ENCODE measurements around the gene CPED1.

The CPED1 gene

DNA sequence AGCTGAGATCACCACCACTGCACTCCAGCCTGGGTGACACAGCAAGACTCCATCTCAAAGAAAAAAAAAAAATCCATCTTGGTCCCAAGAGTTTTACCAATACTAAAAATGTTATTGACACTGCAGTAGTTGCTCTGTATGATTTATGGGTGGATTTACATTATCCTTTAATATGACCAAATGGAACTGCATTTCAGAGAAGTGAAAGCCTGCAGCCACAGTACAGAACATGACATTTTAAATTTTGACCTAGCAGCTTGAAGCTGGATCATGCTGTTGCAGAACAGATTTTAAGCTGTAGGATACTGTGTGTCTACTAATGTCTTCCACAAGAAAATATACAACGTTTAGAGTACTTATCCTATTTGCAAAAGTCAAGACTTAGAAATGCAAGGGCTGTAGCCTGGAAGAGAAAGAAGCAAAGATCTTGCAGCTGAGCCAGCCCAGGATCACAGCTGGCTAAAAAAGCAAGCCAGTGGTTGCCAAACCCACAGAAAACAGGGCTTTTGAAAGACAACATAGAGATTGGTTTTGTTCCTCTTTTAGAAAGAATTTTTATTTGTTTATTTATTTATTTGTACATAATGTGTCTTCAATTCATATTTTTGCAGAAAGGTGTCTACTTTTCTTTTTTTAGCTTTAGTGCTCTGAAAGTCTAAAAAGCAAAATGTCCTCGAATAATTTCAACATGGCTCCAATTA lies 285.1 kb downstream of the CPED1 start:
- TF ChIP-seq CTCF (IDR thresholded peaks at IDR 0.05; ENCODE audit: low read depth, low read length): no peak
- in situ Hi-C loops (cut with HindIII; ENCODE audit: low sequenced_read_pairs): no loop called here
- no peak overlapping the region for H3K4me3 ChIP-seq (ENCODE audit: low read depth, low read length)
- DNase-seq (ENCODE audit: low read depth, low spot score): peak; percentile 53

GRCh38 chr7:121274467-121274866 lies 286.0 kb downstream of the CPED1 start:
- no peak for TF ChIP-seq CTCF (IDR thresholded peaks at IDR 0.05; ENCODE audit: low read depth, low read length)
- no peak for DNase-seq (ENCODE audit: low read depth, low spot score)
- H3K4me3 ChIP-seq (ENCODE audit: low read depth, low read length): no peak overlapping the region
- in situ Hi-C loops (cut with HindIII; ENCODE audit: low sequenced_read_pairs): no loop called here

GRCh38 chr7:121275204-121275603 lies 286.7 kb downstream of the CPED1 start:
- in situ Hi-C loops (cut with HindIII; ENCODE audit: low sequenced_read_pairs): no loop called here
- no peak for DNase-seq (ENCODE audit: low read depth, low spot score)
- no peak for TF ChIP-seq CTCF (IDR thresholded peaks at IDR 0.05; ENCODE audit: low read depth, low read length)
- no peak overlapping the region for H3K4me3 ChIP-seq (ENCODE audit: low read depth, low read length)

GRCh38 chr7:121276313-121276712 lies 287.8 kb downstream of the CPED1 start:
- in situ Hi-C loops (cut with HindIII; ENCODE audit: low sequenced_read_pairs): no loop called here
- no peak for DNase-seq (ENCODE audit: low read depth, low spot score)
- no peak for TF ChIP-seq CTCF (IDR thresholded peaks at IDR 0.05; ENCODE audit: low read depth, low read length)

GRCh38 chr7:121278120-121279021 lies 289.9 kb downstream of the CPED1 start:
- peak; percentile 83 for DNase-seq (ENCODE audit: low read depth, low spot score)
- in situ Hi-C loops (cut with HindIII; ENCODE audit: low sequenced_read_pairs): no loop called here
- TF ChIP-seq CTCF (IDR thresholded peaks at IDR 0.05; ENCODE audit: low read depth, low read length): no peak
- no peak overlapping the region for H3K4me3 ChIP-seq (ENCODE audit: low read depth, low read length)

More at GRCh38 chr7:121276313-121276712, 287.8 kb downstream of the CPED1 start:
- H3K4me3 ChIP-seq (ENCODE audit: low read depth, low read length): no peak overlapping the region

DNA sequence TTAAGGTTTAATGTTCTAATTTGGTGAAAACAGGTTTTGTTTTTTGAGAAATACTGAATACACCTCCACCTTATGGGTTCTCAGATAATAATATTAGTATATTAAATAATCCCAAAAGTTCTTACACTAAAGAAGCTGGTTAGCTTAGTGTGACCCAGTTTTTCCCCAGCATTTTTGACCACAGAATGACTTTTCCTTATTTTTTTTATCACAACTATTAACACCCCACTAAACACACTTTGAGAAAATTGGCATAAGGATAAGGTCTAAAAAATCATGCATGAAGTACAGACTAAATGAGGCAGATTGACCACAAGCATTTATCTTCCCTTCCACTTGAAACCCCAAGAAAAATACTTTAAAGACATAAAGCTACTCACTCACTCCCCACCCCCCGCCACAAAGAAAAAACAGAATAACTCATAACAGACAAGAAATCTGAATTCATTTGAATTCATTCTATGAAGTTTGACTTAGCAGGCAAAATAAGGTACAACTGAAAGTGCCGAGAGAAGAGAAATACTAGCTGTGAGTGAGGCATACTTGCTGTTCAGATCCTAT lies 290.6 kb downstream of the CPED1 start:
- peak; percentile 65 for DNase-seq (ENCODE audit: low read depth, low spot score)
- no peak overlapping the region for H3K4me3 ChIP-seq (ENCODE audit: low read depth, low read length)
- in situ Hi-C loops (cut with HindIII; ENCODE audit: low sequenced_read_pairs): no loop called here
- no peak for TF ChIP-seq CTCF (IDR thresholded peaks at IDR 0.05; ENCODE audit: low read depth, low read length)

Data from astrocyte of the spinal cord (primary cell).